ENCODE results near the gene CCDC74A. TPM values are rescaled to one million over a fixed set of nuclear protein-coding genes. Genes with fewer than 3 reads are reported as not detected.
"Not testable (repeated sequence)": the region's sequence is repeated elsewhere in the genome, so short reads cannot be mapped to it uniquely, and the experiment has no call there.

Gene CCDC74A
- polyA plus RNA-seq, 2 donors: 3.4 to 4.9 TPM

GRCh38 chr2:131528981-131529863, 1.5 kb downstream of the CCDC74A start:
- not testable (repeated sequence) for H3K36me3 ChIP-seq (ENCODE audit: control insufficient read depth in 2 of 2, insufficient read depth in 2 of 2, low read length in 1 of 2); H3K9me3 ChIP-seq (ENCODE audit: control insufficient read depth in 2 of 2, insufficient read depth in 1 of 2, low read depth in 1 of 2, low read length in 1 of 2); H3K4me1 ChIP-seq (ENCODE audit: control insufficient read depth in 2 of 2, insufficient read depth in 2 of 2, low read length in 1 of 2); H3K27ac ChIP-seq (ENCODE audit: low read depth in 2 of 2, low read length in 1 of 2); H3K4me3 ChIP-seq (ENCODE audit: low read depth in 1 of 2, low read length in 2 of 2); H3K27me3 ChIP-seq (ENCODE audit: control insufficient read depth in 1 of 2, insufficient read depth in 2 of 2, low read length in 2 of 2)
- 65 to 67% methylated on average over 22 to 24 of the region's 26 CpGs for WGBS, 2 donors

- not testable (repeated sequence) for H3K27ac ChIP-seq (ENCODE audit: low read depth in 2 of 2, low read length in 1 of 2); H3K27me3 ChIP-seq (ENCODE audit: control insufficient read depth in 1 of 2, insufficient read depth in 2 of 2, low read length in 2 of 2); H3K4me1 ChIP-seq (ENCODE audit: control insufficient read depth in 2 of 2, insufficient read depth in 2 of 2, low read length in 1 of 2); H3K9me3 ChIP-seq (ENCODE audit: control insufficient read depth in 2 of 2, insufficient read depth in 1 of 2, low read depth in 1 of 2, low read length in 1 of 2); H3K36me3 ChIP-seq (ENCODE audit: control insufficient read depth in 2 of 2, insufficient read depth in 2 of 2, low read length in 1 of 2); H3K4me3 ChIP-seq (ENCODE audit: low read depth in 1 of 2, low read length in 2 of 2)
- 82 to 93% methylated on average over 4 to 5 of the region's 5 CpGs for WGBS, 2 donors
Observed at GRCh38 chr2:131529864-131530445, 2.3 kb downstream of the CCDC74A start.

- H3K27me3 ChIP-seq (ENCODE audit: control insufficient read depth in 1 of 2, insufficient read depth in 2 of 2, low read length in 2 of 2): not testable (repeated sequence)
- WGBS, 2 donors: 68 to 82% methylated on average over 10 to 21 of the region's 22 CpGs
Observed at GRCh38 chr2:131530626-131531344, 3.1 kb downstream of the CCDC74A start.

GRCh38 chr2:131531547-131532185, 4.0 kb downstream of the CCDC74A start:
- not testable (repeated sequence) for H3K36me3 ChIP-seq (ENCODE audit: control insufficient read depth in 2 of 2, insufficient read depth in 2 of 2, low read length in 1 of 2); H3K9me3 ChIP-seq (ENCODE audit: control insufficient read depth in 2 of 2, insufficient read depth in 1 of 2, low read depth in 1 of 2, low read length in 1 of 2); H3K27me3 ChIP-seq (ENCODE audit: control insufficient read depth in 1 of 2, insufficient read depth in 2 of 2, low read length in 2 of 2); H3K4me3 ChIP-seq (ENCODE audit: low read depth in 1 of 2, low read length in 2 of 2); H3K27ac ChIP-seq (ENCODE audit: low read depth in 2 of 2, low read length in 1 of 2)
- WGBS, 2 donors: 83 to 90% methylated on average over 6 to 9 of the region's 11 CpGs
- peaks cover 0 to 10% of the 10 kb centered on the region in 2 donors for H3K4me1 ChIP-seq (ENCODE audit: control insufficient read depth in 2 of 2, insufficient read depth in 2 of 2, low read length in 1 of 2)

More at GRCh38 chr2:131530626-131531344, 3.1 kb downstream of the CCDC74A start:
- not testable (repeated sequence) for H3K27ac ChIP-seq (ENCODE audit: low read depth in 2 of 2, low read length in 1 of 2); H3K9me3 ChIP-seq (ENCODE audit: control insufficient read depth in 2 of 2, insufficient read depth in 1 of 2, low read depth in 1 of 2, low read length in 1 of 2); H3K4me3 ChIP-seq (ENCODE audit: low read depth in 1 of 2, low read length in 2 of 2); H3K4me1 ChIP-seq (ENCODE audit: control insufficient read depth in 2 of 2, insufficient read depth in 2 of 2, low read length in 1 of 2); H3K36me3 ChIP-seq (ENCODE audit: control insufficient read depth in 2 of 2, insufficient read depth in 2 of 2, low read length in 1 of 2)

GRCh38 chr2:131532723-131533608, 5.3 kb downstream of the CCDC74A start:
- H3K4me3 ChIP-seq (ENCODE audit: low read depth in 1 of 2, low read length in 2 of 2); H3K27ac ChIP-seq (ENCODE audit: low read depth in 2 of 2, low read length in 1 of 2): not testable (repeated sequence)
- WGBS, 2 donors: 77 to 80% methylated on average over 20 to 21 of the region's 23 CpGs

GRCh38 chr2:131533609-131534316, 6.1 kb downstream of the CCDC74A start:
- H3K9me3 ChIP-seq (ENCODE audit: control insufficient read depth in 2 of 2, insufficient read depth in 1 of 2, low read depth in 1 of 2, low read length in 1 of 2); H3K4me3 ChIP-seq (ENCODE audit: low read depth in 1 of 2, low read length in 2 of 2); H3K27ac ChIP-seq (ENCODE audit: low read depth in 2 of 2, low read length in 1 of 2); H3K36me3 ChIP-seq (ENCODE audit: control insufficient read depth in 2 of 2, insufficient read depth in 2 of 2, low read length in 1 of 2); H3K27me3 ChIP-seq (ENCODE audit: control insufficient read depth in 1 of 2, insufficient read depth in 2 of 2, low read length in 2 of 2): not testable (repeated sequence)
- WGBS, 2 donors: 59 to 72% methylated on average over 13 to 16 of the region's 17 CpGs
- peaks cover 0 to 10% of the 10 kb centered on the region in 2 donors for H3K4me1 ChIP-seq (ENCODE audit: control insufficient read depth in 2 of 2, insufficient read depth in 2 of 2, low read length in 1 of 2)

More at GRCh38 chr2:131532723-131533608, 5.3 kb downstream of the CCDC74A start:
- H3K9me3 ChIP-seq (ENCODE audit: control insufficient read depth in 2 of 2, insufficient read depth in 1 of 2, low read depth in 1 of 2, low read length in 1 of 2); H3K36me3 ChIP-seq (ENCODE audit: control insufficient read depth in 2 of 2, insufficient read depth in 2 of 2, low read length in 1 of 2); H3K27me3 ChIP-seq (ENCODE audit: control insufficient read depth in 1 of 2, insufficient read depth in 2 of 2, low read length in 2 of 2): not testable (repeated sequence)
- peaks cover 0 to 10% of the 10 kb centered on the region in 2 donors for H3K4me1 ChIP-seq (ENCODE audit: control insufficient read depth in 2 of 2, insufficient read depth in 2 of 2, low read length in 1 of 2)

GRCh38 chr2:131534317-131534672, 6.6 kb downstream of the CCDC74A start:
- not testable (repeated sequence) for H3K27me3 ChIP-seq (ENCODE audit: control insufficient read depth in 1 of 2, insufficient read depth in 2 of 2, low read length in 2 of 2); H3K9me3 ChIP-seq (ENCODE audit: control insufficient read depth in 2 of 2, insufficient read depth in 1 of 2, low read depth in 1 of 2, low read length in 1 of 2); H3K36me3 ChIP-seq (ENCODE audit: control insufficient read depth in 2 of 2, insufficient read depth in 2 of 2, low read length in 1 of 2); H3K27ac ChIP-seq (ENCODE audit: low read depth in 2 of 2, low read length in 1 of 2); H3K4me3 ChIP-seq (ENCODE audit: low read depth in 1 of 2, low read length in 2 of 2)
- 82 to 93% methylated on average over 1 to 11 of the region's 13 CpGs for WGBS, 2 donors
- H3K4me1 ChIP-seq (ENCODE audit: control insufficient read depth in 2 of 2, insufficient read depth in 2 of 2, low read length in 1 of 2): peaks cover 0 to 10% of the 10 kb centered on the region in 2 donors

GRCh38 chr2:131534965-131535364, 7.3 kb downstream of the CCDC74A start:
- not testable (repeated sequence) for H3K4me3 ChIP-seq (ENCODE audit: low read depth in 1 of 2, low read length in 2 of 2); H3K36me3 ChIP-seq (ENCODE audit: control insufficient read depth in 2 of 2, insufficient read depth in 2 of 2, low read length in 1 of 2); H3K27me3 ChIP-seq (ENCODE audit: control insufficient read depth in 1 of 2, insufficient read depth in 2 of 2, low read length in 2 of 2); H3K27ac ChIP-seq (ENCODE audit: low read depth in 2 of 2, low read length in 1 of 2); H3K9me3 ChIP-seq (ENCODE audit: control insufficient read depth in 2 of 2, insufficient read depth in 1 of 2, low read depth in 1 of 2, low read length in 1 of 2)
- peaks cover 0 to 10% of the 10 kb centered on the region in 2 donors for H3K4me1 ChIP-seq (ENCODE audit: control insufficient read depth in 2 of 2, insufficient read depth in 2 of 2, low read length in 1 of 2)
- WGBS, 2 donors: 65 to 70% methylated on average over 11 of the region's 11 CpGs
